GM18861 (cell line): ENCODE data around the gene KLF2.
"Not testable (repeated sequence)": the region's sequence is repeated elsewhere in the genome, so short reads cannot be mapped to it uniquely, and the experiment has no call there.

Experiments used
- ATAC-seq: cut with Tn5 transposase; IDR thresholded peaks from one replicate; pipeline ENCODE4 v1.9.1; 2021; ENCODE audit not compliant: unreplicated experiment

The KLF2 gene

GRCh38 chr19:16336571-16336970 is 11.9 kb downstream of the KLF2 start:
- no peak for ATAC-seq

- no peak for ATAC-seq
Observed at GRCh38 chr19:16337809-16338469, 13.3 kb downstream of the KLF2 start.

GRCh38 chr19:16338470-16339360 is 14.1 kb downstream of the KLF2 start:
- no peak for ATAC-seq

GRCh38 chr19:16339361-16339725 is 14.7 kb downstream of the KLF2 start:
- ATAC-seq, result no peak

GRCh38 chr19:16340092-16340491 is 15.5 kb downstream of the KLF2 start:
- no peak for ATAC-seq

GRCh38 chr19:16340654-16341053 is 16.0 kb downstream of the KLF2 start:
- no peak for ATAC-seq

GRCh38 chr19:16342002-16342715 is 17.5 kb downstream of the KLF2 start:
- peak; percentile 53 for ATAC-seq

- ATAC-seq, result no peak
Observed at GRCh38 chr19:16343156-16343555, 18.5 kb downstream of the KLF2 start.

- no peak for ATAC-seq
Observed at GRCh38 chr19:16345457-16345856, 20.8 kb downstream of the KLF2 start.

GRCh38 chr19:16347099-16347498 is 22.5 kb downstream of the KLF2 start:
- not testable (repeated sequence) for ATAC-seq

- no peak for ATAC-seq
Observed at GRCh38 chr19:16347706-16348105, 23.1 kb downstream of the KLF2 start.

GRCh38 chr19:16349551-16350152 is 25.0 kb downstream of the KLF2 start:
- ATAC-seq, result no peak

GRCh38 chr19:16351133-16351809 is 26.6 kb downstream of the KLF2 start:
- no peak for ATAC-seq

GRCh38 chr19:16355293-16356043 is 30.8 kb downstream of the KLF2 start:
- ATAC-seq, result no peak

- ATAC-seq, result no peak
Observed at GRCh38 chr19:16358456-16358855, 33.8 kb downstream of the KLF2 start.

GRCh38 chr19:16359074-16359473 is 34.4 kb downstream of the KLF2 start:
- ATAC-seq, result no peak

- no peak for ATAC-seq
Observed at GRCh38 chr19:16359964-16360363, 35.3 kb downstream of the KLF2 start.

GRCh38 chr19:16360738-16361137 is 36.1 kb downstream of the KLF2 start:
- no peak for ATAC-seq

- no peak for ATAC-seq
Observed at GRCh38 chr19:16361254-16361653, 36.6 kb downstream of the KLF2 start.

GRCh38 chr19:16361926-16362325 is 37.3 kb downstream of the KLF2 start:
- ATAC-seq, result no peak
